ENCODE data around the gene LRRK1.
A peak's percentile ranks its signal among the peaks of the same experiment; 100 is the strongest.

The LRRK1 gene

DNA sequence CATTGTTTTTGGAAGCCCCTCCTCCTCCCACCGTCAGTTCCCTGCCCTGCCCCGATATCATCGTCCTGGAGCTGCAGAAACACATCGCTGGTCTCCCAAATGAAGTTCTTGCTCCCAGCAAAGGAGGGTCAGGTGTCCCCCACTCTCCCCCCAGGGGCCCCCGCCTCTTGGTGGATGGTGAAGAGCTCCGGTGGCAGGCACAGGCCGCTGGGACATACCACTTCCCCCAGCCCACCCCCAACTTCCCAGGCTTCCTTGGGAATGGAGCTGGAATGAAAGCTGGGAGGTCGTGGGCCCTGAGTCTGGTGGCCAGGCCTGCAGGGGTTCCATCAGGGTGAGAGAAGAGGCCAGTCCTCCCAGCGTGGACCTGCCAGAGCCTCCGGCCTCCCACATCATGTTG lies 195.0 kb downstream of the LRRK1 start:
- FAIRE-seq, result no peak
- no peak for DNase-seq (ENCODE audit: insufficient read length, low spot score)
- TF ChIP-seq POU2F2 (IDR thresholded peaks at IDR 0.05; ENCODE audit: low read depth, low read length) (no peak), TAF1 (IDR thresholded peaks at IDR 0.05; ENCODE audit: low read depth, low read length) (no peak), SPI1 (IDR thresholded peaks at IDR 0.05; ENCODE audit: low read depth, low read length) (no peak), POLR2A (IDR thresholded peaks at IDR 0.05; ENCODE audit: low read depth, low read length) (no peak), POLR2AphosphoS5 (IDR thresholded peaks at IDR 0.05; ENCODE audit: low read depth, low read length) (no peak)

DNA sequence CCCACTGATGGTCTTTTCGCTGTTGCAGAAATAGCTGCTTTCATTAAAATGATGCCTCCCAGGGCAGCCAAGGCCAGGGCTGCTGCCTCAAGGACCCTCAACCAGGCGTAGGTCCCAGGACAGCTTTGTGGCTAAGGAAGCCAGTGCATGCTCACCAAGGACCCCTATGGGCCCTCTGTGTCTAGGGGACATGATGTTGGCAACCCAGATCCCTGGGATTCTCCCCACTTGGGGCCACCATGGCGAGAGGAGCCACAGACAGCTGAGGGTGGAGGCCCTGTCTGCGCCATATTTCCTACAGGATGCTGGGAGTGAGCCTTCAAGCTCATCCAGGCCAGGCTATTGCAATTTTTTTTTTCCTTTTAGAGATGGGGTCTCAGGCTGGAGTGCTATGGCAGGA lies 195.5 kb downstream of the LRRK1 start:
- no peak for FAIRE-seq
- TF ChIP-seq POLR2AphosphoS5 (IDR thresholded peaks at IDR 0.05; ENCODE audit: low read depth, low read length) (no peak), POLR2A (IDR thresholded peaks at IDR 0.05; ENCODE audit: low read depth, low read length) (no peak), SPI1 (IDR thresholded peaks at IDR 0.05; ENCODE audit: low read depth, low read length) (no peak)
- DNase-seq (ENCODE audit: insufficient read length, low spot score), result no peak

DNA sequence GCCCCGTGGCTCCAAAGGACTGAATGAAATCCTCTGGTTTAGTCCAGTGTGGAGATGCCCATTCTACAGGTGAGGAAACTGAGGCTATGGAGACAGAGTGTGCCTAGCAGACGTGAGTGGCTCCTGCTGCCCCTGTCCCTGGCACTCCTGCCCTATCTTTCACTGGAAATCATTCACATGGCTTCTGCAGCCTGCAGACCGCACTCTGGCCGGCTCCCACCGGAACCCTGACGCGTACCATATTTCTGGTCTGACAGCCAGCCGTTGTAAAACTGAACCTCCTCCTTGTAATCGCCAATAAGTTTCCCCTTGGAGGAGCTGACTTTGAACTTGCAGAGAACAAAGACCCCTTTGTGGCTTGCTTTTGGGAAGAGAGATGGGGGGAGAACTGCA lies 196.2 kb downstream of the LRRK1 start:
- DNase-seq (ENCODE audit: insufficient read length, low spot score), result no peak
- FAIRE-seq, result no peak
- TF ChIP-seq SPI1 (IDR thresholded peaks at IDR 0.05; ENCODE audit: low read depth, low read length), result no peak
- no peak for TF ChIP-seq PAX5 (IDR thresholded peaks at IDR 0.05; ENCODE audit: insufficient read depth, low read length, severe bottlenecking)
- no peak for TF ChIP-seq POLR2A (IDR thresholded peaks at IDR 0.05; ENCODE audit: low read depth, low read length)
- TF ChIP-seq POU2F2 (IDR thresholded peaks at IDR 0.05; ENCODE audit: low read depth, low read length), result no peak
- no peak for TF ChIP-seq TAF1 (IDR thresholded peaks at IDR 0.05; ENCODE audit: low read depth, low read length)
- TF ChIP-seq POLR2AphosphoS5 (IDR thresholded peaks at IDR 0.05; ENCODE audit: low read depth, low read length), result no peak

DNA sequence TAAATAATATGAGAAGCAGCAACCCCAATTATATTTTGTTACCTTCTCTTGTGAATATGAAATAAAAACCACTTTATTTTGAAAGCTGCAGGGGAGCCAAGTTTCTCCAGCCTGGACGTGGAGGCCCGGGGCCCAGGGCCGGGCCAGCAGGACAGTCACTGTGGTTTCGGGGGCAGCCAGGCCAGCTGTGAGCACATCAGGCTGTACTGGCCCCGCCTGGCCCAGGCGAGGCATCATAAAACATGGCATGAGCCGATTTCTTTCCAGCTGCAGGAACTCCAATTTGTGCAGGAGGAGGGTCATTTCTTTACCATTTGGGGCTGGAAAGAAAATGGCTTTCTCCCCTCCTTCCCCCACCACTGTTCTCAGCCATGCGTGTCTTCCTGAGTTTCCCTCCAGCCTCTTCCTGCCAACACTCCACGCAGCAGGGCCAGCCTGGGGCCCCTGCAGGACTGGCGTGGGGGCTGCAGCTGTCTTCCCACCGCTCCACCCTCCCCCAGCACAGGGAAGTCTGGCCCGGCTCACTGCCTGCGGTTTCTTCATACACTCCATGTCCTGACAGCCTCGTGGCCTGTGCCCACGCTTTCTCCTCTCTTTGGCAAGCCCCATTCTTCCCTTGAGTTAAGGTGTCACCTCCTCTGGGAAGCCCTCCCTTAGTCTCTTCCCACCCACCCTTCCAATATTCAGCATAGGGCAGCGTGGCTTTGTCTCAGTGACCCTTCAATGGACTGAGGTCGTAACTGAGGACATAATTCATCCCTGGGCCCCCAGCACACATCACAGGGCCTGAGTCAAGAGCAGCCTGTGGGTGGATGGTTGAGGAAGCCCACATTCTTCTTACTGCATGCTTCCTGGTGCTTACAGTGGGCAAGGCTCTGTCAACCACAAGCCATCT lies 196.9 kb downstream of the LRRK1 start:
- peak; percentile 13 for FAIRE-seq
- no peak for DNase-seq (ENCODE audit: insufficient read length, low spot score)
- TF ChIP-seq TAF1 (IDR thresholded peaks at IDR 0.05; ENCODE audit: low read depth, low read length) (no peak), SPI1 (IDR thresholded peaks at IDR 0.05; ENCODE audit: low read depth, low read length) (no peak), POU2F2 (IDR thresholded peaks at IDR 0.05; ENCODE audit: low read depth, low read length) (no peak), PAX5 (IDR thresholded peaks at IDR 0.05; ENCODE audit: insufficient read depth, low read length, severe bottlenecking) (no peak), POLR2AphosphoS5 (IDR thresholded peaks at IDR 0.05; ENCODE audit: low read depth, low read length) (no peak), POLR2A (IDR thresholded peaks at IDR 0.05; ENCODE audit: low read depth, low read length) (no peak)

DNA sequence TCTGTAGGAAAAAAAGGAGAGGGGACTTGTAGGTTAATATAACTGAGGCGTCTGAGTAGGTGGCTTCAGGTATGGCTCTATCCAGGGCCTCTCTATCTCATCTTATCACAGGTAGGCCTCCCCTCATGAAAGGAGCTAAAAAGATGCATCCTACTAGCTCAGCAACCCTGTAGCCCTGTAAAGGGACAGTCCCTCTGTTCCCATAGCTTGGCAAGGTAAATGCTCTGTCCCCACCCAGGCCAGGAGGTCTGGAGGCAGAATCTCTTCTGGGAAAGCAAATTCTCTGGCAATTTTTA lies 197.5 kb downstream of the LRRK1 start:
- TF ChIP-seq TAF1 (IDR thresholded peaks at IDR 0.05; ENCODE audit: low read depth, low read length) (no peak), POLR2A (IDR thresholded peaks at IDR 0.05; ENCODE audit: low read depth, low read length) (no peak), SPI1 (IDR thresholded peaks at IDR 0.05; ENCODE audit: low read depth, low read length) (no peak), POLR2AphosphoS5 (IDR thresholded peaks at IDR 0.05; ENCODE audit: low read depth, low read length) (no peak), PAX5 (IDR thresholded peaks at IDR 0.05; ENCODE audit: insufficient read depth, low read length, severe bottlenecking) (no peak), POU2F2 (IDR thresholded peaks at IDR 0.05; ENCODE audit: low read depth, low read length) (no peak)
- FAIRE-seq (no peak), DNase-seq (ENCODE audit: insufficient read length, low spot score) (no peak)

DNA sequence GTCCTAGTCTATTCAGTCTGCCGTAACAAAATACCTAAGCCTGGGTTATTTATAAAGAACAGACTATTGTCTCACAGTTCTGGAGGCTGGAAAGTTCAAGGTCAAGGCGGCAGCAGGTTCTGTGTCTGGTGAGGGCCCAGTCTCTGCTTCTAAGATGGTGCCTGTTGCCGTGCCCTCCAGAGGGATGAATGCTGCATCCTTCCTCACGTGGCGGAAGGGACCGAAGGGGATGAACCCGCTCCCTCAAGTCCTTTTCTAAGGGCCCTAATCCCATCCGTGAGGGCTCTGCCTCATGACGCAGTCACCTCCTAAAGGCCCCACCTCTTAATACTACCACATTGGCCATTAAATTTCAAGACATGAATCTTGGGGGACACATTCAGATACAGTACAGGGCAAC lies 199.0 kb downstream of the LRRK1 start:
- DNase-seq (ENCODE audit: insufficient read length, low spot score) (no peak), FAIRE-seq (no peak)
- no peak for TF ChIP-seq TAF1 (IDR thresholded peaks at IDR 0.05; ENCODE audit: low read depth, low read length)
- no peak for TF ChIP-seq POLR2A (IDR thresholded peaks at IDR 0.05; ENCODE audit: low read depth, low read length)

DNA sequence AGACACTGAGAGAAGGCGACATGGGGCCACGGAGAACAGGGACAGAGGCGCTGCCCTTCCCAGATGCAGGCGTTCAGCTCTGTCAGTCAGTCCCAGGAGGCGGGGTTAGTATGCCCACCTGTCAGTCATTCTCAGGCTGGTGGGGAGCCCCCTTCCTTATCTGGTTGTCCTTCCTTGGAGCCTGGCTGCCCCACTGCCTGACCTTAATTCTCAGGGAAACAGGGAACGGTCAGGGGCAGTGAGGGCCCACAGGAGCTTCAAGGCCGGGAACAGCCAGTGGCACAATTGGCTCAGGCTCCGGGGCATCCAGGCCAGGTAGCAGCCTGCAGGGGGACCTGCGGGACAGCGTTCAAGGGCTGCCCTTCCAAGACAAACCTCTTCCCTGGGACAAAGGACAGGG lies 199.5 kb downstream of the LRRK1 start:
- no peak for TF ChIP-seq POLR2A (IDR thresholded peaks at IDR 0.05; ENCODE audit: low read depth, low read length)
- TF ChIP-seq SPI1 (IDR thresholded peaks at IDR 0.05; ENCODE audit: low read depth, low read length), result no peak
- no peak for TF ChIP-seq TAF1 (IDR thresholded peaks at IDR 0.05; ENCODE audit: low read depth, low read length)
- no peak for TF ChIP-seq POLR2AphosphoS5 (IDR thresholded peaks at IDR 0.05; ENCODE audit: low read depth, low read length)
- no peak for TF ChIP-seq POU2F2 (IDR thresholded peaks at IDR 0.05; ENCODE audit: low read depth, low read length)
- TF ChIP-seq PAX5 (IDR thresholded peaks at IDR 0.05; ENCODE audit: insufficient read depth, low read length, severe bottlenecking), result no peak
- FAIRE-seq (no peak), DNase-seq (ENCODE audit: insufficient read length, low spot score) (no peak)

DNA sequence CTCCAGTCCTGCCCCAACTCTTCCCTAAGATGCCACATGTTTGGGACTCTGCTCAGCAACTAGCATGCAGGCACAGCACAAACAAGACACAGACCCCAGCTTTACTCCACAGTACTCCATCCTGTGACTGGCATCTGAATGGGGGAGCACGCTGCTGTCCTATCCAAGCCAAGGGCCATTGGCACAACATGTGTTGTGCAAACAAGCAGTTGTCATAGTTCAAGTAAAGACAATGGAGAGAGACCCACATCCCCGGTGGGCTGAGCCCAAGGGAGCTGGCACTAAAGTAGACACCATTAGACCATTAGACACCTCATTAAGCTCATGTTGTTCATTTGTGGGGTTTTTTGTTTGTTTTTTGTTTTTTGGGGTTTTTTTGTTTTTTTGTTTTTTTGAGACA lies 200.0 kb downstream of the LRRK1 start:
- DNase-seq (ENCODE audit: insufficient read length, low spot score) (no peak), FAIRE-seq (no peak)
- TF ChIP-seq SPI1 (IDR thresholded peaks at IDR 0.05; ENCODE audit: low read depth, low read length) (no peak), PAX5 (IDR thresholded peaks at IDR 0.05; ENCODE audit: insufficient read depth, low read length, severe bottlenecking) (no peak), POLR2A (IDR thresholded peaks at IDR 0.05; ENCODE audit: low read depth, low read length) (no peak), TAF1 (IDR thresholded peaks at IDR 0.05; ENCODE audit: low read depth, low read length) (no peak), POU2F2 (IDR thresholded peaks at IDR 0.05; ENCODE audit: low read depth, low read length) (no peak), POLR2AphosphoS5 (IDR thresholded peaks at IDR 0.05; ENCODE audit: low read depth, low read length) (no peak)

Data from GM12891 (cell line).